GM06990 (cell line): ENCODE results near the gene BNC2.

ENCODE experiments used
- DNase-seq: peaks from one replicate; pipeline ENCODE4 v3.0.0-alpha.2; 2011; ENCODE audit not compliant: insufficient read length; ENCODE audit errors: extremely low read depth
- H3K27me3 ChIP-seq: replicated peaks from 2 replicates; pipeline ENCODE4 v1.6.0; 2011; ENCODE audit warnings: low read length; ENCODE audit not compliant: control insufficient read depth, insufficient read depth
- H3K36me3 ChIP-seq: 2 replicates; pipeline ENCODE4 v1.5.1; 2011; ENCODE audit warnings: low read length; ENCODE audit not compliant: control insufficient read depth, insufficient read depth
- H3K4me3 ChIP-seq: replicated peaks from 2 replicates; pipeline ENCODE4 v1.5.1; 2011; ENCODE audit warnings: low read depth, mild to moderate bottlenecking, control low read depth, low read length
- CTCF ChIP-seq: IDR thresholded peaks from 2 replicates; pipeline ENCODE4 v1.5.1; 2011; ENCODE audit warnings: low read length, control low read depth, mild to moderate bottlenecking, inconsistent platforms; ENCODE audit not compliant: insufficient read depth, poor library complexity, severe bottlenecking

The BNC2 gene

GRCh38 chr9:16501726-16502125, 368.7 kb downstream of the BNC2 start:
- no peaks in the 10 kb centered on the region for H3K36me3 ChIP-seq
- DNase-seq, result no peak
- no peak for TF ChIP-seq CTCF
- H3K4me3 ChIP-seq, result no peak overlapping the region
- H3K27me3 ChIP-seq, result no peaks in the 10 kb centered on the region

- H3K4me3 ChIP-seq, result no peak overlapping the region
- H3K36me3 ChIP-seq, result no peaks in the 10 kb centered on the region
- DNase-seq, result no peak
- no peak for TF ChIP-seq CTCF
- no peaks in the 10 kb centered on the region for H3K27me3 ChIP-seq
These were observed 369.3 kb downstream of the BNC2 start for GRCh38 chr9:16501141-16501540.

GRCh38 chr9:16500386-16500785, 370.1 kb downstream of the BNC2 start:
- no peak for TF ChIP-seq CTCF
- no peaks in the 10 kb centered on the region for H3K27me3 ChIP-seq
- no peaks in the 10 kb centered on the region for H3K36me3 ChIP-seq
- no peak overlapping the region for H3K4me3 ChIP-seq
- no peak for DNase-seq

- Histone ChIP-seq H3K27me3 (no peaks in the 10 kb centered on the region), H3K36me3 (no peaks in the 10 kb centered on the region)
- TF ChIP-seq CTCF, result no peak
These were observed 370.6 kb downstream of the BNC2 start for GRCh38 chr9:16499892-16500291.

GRCh38 chr9:16496908-16497307, 373.6 kb downstream of the BNC2 start:
- no peaks in the 10 kb centered on the region for H3K36me3 ChIP-seq
- no peak for DNase-seq
- TF ChIP-seq CTCF, result no peak

More at GRCh38 chr9:16499892-16500291, 370.6 kb downstream of the BNC2 start:
- DNase-seq, result no peak
- no peak overlapping the region for H3K4me3 ChIP-seq

GRCh38 chr9:16487915-16488314, 382.6 kb downstream of the BNC2 start:
- TF ChIP-seq CTCF, result no peak
- no peak for DNase-seq
- Histone ChIP-seq H3K4me3 (no peak overlapping the region), H3K27me3 (no peaks in the 10 kb centered on the region), H3K36me3 (no peaks in the 10 kb centered on the region)

More at GRCh38 chr9:16496908-16497307, 373.6 kb downstream of the BNC2 start:
- no peak overlapping the region for H3K4me3 ChIP-seq
- no peaks in the 10 kb centered on the region for H3K27me3 ChIP-seq
